ENCODE data around the gene SCAND1.
"Not testable (repeated sequence)": the region's sequence is repeated elsewhere in the genome, so short reads cannot be mapped to it uniquely, and the experiment has no call there.

Gene SCAND1

GRCh38 chr20:35963878-35964277, 9.6 kb upstream of the SCAND1 start:
- in situ Hi-C loops (cut with HindIII; ENCODE audit: low sequenced_read_pairs) = no loop called here

- in situ Hi-C loops (cut with HindIII; ENCODE audit: low sequenced_read_pairs) = not testable (repeated sequence)
Observed at GRCh38 chr20:35959291-35959690, 5.0 kb upstream of the SCAND1 start.

GRCh38 chr20:35956616-35957015, 2.3 kb upstream of the SCAND1 start:
- in situ Hi-C loops (cut with HindIII; ENCODE audit: low sequenced_read_pairs) = no loop called here

GRCh38 chr20:35954907-35955251, 577 bp upstream of the SCAND1 start:
- in situ Hi-C loops (cut with HindIII; ENCODE audit: low sequenced_read_pairs) = no loop called here

- in situ Hi-C loops (cut with HindIII; ENCODE audit: low sequenced_read_pairs) = no loop called here
Observed at GRCh38 chr20:35953387-35954199, 709 bp downstream of the SCAND1 start.

- in situ Hi-C loops (cut with HindIII; ENCODE audit: low sequenced_read_pairs) = no loop called here
Observed at GRCh38 chr20:35952480-35953386, 1.6 kb downstream of the SCAND1 start.

GRCh38 chr20:35952080-35952479, 2.2 kb downstream of the SCAND1 start:
- in situ Hi-C loops (cut with HindIII; ENCODE audit: low sequenced_read_pairs) = not testable (repeated sequence)

- in situ Hi-C loops (cut with HindIII; ENCODE audit: low sequenced_read_pairs) = no loop called here
Observed at GRCh38 chr20:35950093-35950492, 4.2 kb downstream of the SCAND1 start.

- in situ Hi-C loops (cut with HindIII; ENCODE audit: low sequenced_read_pairs) = no loop called here
Observed at GRCh38 chr20:35947907-35948306, 6.4 kb downstream of the SCAND1 start.

- in situ Hi-C loops (cut with HindIII; ENCODE audit: low sequenced_read_pairs) = no loop called here
Observed at GRCh38 chr20:35947489-35947888, 6.8 kb downstream of the SCAND1 start.

GRCh38 chr20:35942243-35942642, 12.1 kb downstream of the SCAND1 start:
- in situ Hi-C loops (cut with HindIII; ENCODE audit: low sequenced_read_pairs) = no loop called here

GRCh38 chr20:35941620-35942019, 12.7 kb downstream of the SCAND1 start:
- in situ Hi-C loops (cut with HindIII; ENCODE audit: low sequenced_read_pairs) = no loop called here

GRCh38 chr20:35939264-35939663, 15.0 kb downstream of the SCAND1 start:
- in situ Hi-C loops (cut with HindIII; ENCODE audit: low sequenced_read_pairs) = no loop called here

- in situ Hi-C loops (cut with HindIII; ENCODE audit: low sequenced_read_pairs) = no loop called here
Observed at GRCh38 chr20:35934050-35934449, 20.3 kb downstream of the SCAND1 start.

GRCh38 chr20:35929301-35929700, 25.0 kb downstream of the SCAND1 start:
- in situ Hi-C loops (cut with HindIII; ENCODE audit: low sequenced_read_pairs) = no loop called here

- in situ Hi-C loops (cut with HindIII; ENCODE audit: low sequenced_read_pairs) = no loop called here
Observed at GRCh38 chr20:35920523-35920922, 33.8 kb downstream of the SCAND1 start.

- in situ Hi-C loops (cut with HindIII; ENCODE audit: low sequenced_read_pairs) = no loop called here
Observed at GRCh38 chr20:35918021-35918420, 36.3 kb downstream of the SCAND1 start.

GRCh38 chr20:35917077-35917476, 37.2 kb downstream of the SCAND1 start:
- in situ Hi-C loops (cut with HindIII; ENCODE audit: low sequenced_read_pairs) = no loop called here

GRCh38 chr20:35912881-35913280, 41.4 kb downstream of the SCAND1 start:
- in situ Hi-C loops (cut with HindIII; ENCODE audit: low sequenced_read_pairs) = no loop called here

GRCh38 chr20:35910254-35910653, 44.0 kb downstream of the SCAND1 start:
- in situ Hi-C loops (cut with HindIII; ENCODE audit: low sequenced_read_pairs) = no loop called here

GRCh38 chr20:35909796-35910195, 44.5 kb downstream of the SCAND1 start:
- in situ Hi-C loops (cut with HindIII; ENCODE audit: low sequenced_read_pairs) = no loop called here

GRCh38 chr20:35909176-35909575, 45.1 kb downstream of the SCAND1 start:
- in situ Hi-C loops (cut with HindIII; ENCODE audit: low sequenced_read_pairs) = no loop called here

Data from endothelial cell of hepatic sinusoid (primary cell).